Activated CD4-positive, alpha-beta memory T cell treated with anti-CD3 and anti-CD28 coated beads, Interleukin-2, amount 10 ng/mL, durations not matched to agents 7 days and 5 days (primary cell): ENCODE data around the gene CLCN4. TPM values are rescaled to one million over a fixed set of nuclear protein-coding genes. Genes with fewer than 3 reads are reported as not detected.
A peak's percentile ranks its signal among the peaks of the same experiment; 100 is the strongest.

Experiments
- CTCF ChIA-PET: fragments of 350-600 bp; sonication (Branson Sonifier 250); formaldehyde crosslinking; loops from one replicate; lab custom pipeline; 2021; ENCODE audit warnings: antibody characterized with exemption, inconsistent platforms; lab: Charles Lee
- POLR2A ChIA-PET: fragments of 350-600 bp; sonication (Branson Sonifier 250); formaldehyde crosslinking; loops from one replicate; lab custom pipeline; 2021; ENCODE audit warnings: antibody characterized with exemption; lab: Charles Lee
- DNase-seq: peaks from one replicate; pipeline ENCODE4 v3.0.0-alpha.2; 2020
- H3K27ac Mint-ChIP-seq: one replicate; pipeline ENCODE4 v1.8.0; 2021; ENCODE audit warnings: mild to moderate bottlenecking, mixed read lengths
- H3K27me3 Mint-ChIP-seq: one replicate; pipeline ENCODE4 v1.8.0; 2021; ENCODE audit warnings: mixed read lengths
- H3K36me3 Mint-ChIP-seq: one replicate; pipeline ENCODE4 v1.8.0; 2021; ENCODE audit warnings: low read depth, mixed read lengths
- H3K4me1 Mint-ChIP-seq: one replicate; pipeline ENCODE4 v1.8.0; 2021; ENCODE audit warnings: mixed read lengths
- H3K4me3 Mint-ChIP-seq: one replicate; pipeline ENCODE4 v1.8.0; 2021; ENCODE audit warnings: mild to moderate bottlenecking, mixed read lengths
- H3K9me3 Mint-ChIP-seq: one replicate; pipeline ENCODE4 v1.8.0; 2021; ENCODE audit warnings: mixed read lengths
- total RNA-seq, 2 experiments: library from RNA; stranded (reverse); gene quantifications; one replicate each; pipeline ENCODE4 v1.2.3, GENCODE V29; 2021

Gene CLCN4
- total RNA-seq, 2 experiments from 2014 or later: not detected

GRCh38 chrX:10119399-10119990 is 37.3 kb upstream of the CLCN4 start:
- H3K27ac Mint-ChIP-seq: no peak overlapping the region
- H3K4me3 Mint-ChIP-seq: no peak overlapping the region
- no peaks in the 10 kb centered on the region for H3K27me3 Mint-ChIP-seq
- ChIA-PET POLR2A (no interaction called here), CTCF (interaction anchor here (0.8 to 4.9 kb wide), 17 partner anchors 12 to 228 kb away, joined by 3 to 32 read pairs (median 3); no protein-coding TSS in a partner anchor)
- H3K4me1 Mint-ChIP-seq: peaks cover 5% of the 10 kb centered on the region
- peaks cover 4% of the 10 kb centered on the region for H3K36me3 Mint-ChIP-seq
- H3K9me3 Mint-ChIP-seq: no peaks in the 10 kb centered on the region
- peak; percentile 74 for DNase-seq

- ChIA-PET CTCF (interaction anchor here (0.8 to 4.9 kb wide), 11 partner anchors 38 to 229 kb away, joined by 3 to 32 read pairs (median 4); no protein-coding TSS in a partner anchor), POLR2A (no interaction called here)
- Mint-ChIP-seq H3K27ac (no peak overlapping the region), H3K4me1 (peaks cover 5% of the 10 kb centered on the region), H3K9me3 (no peaks in the 10 kb centered on the region), H3K27me3 (no peaks in the 10 kb centered on the region), H3K4me3 (no peak overlapping the region), H3K36me3 (peaks cover 4% of the 10 kb centered on the region)
- DNase-seq: no peak
Measured at GRCh38 chrX:10120331-10120730, 36.4 kb upstream of the CLCN4 start.

- Mint-ChIP-seq H3K4me3 (no peak overlapping the region), H3K4me1 (peaks cover 5% of the 10 kb centered on the region), H3K9me3 (no peaks in the 10 kb centered on the region), H3K27ac (no peak overlapping the region), H3K36me3 (peaks cover 4% of the 10 kb centered on the region), H3K27me3 (no peaks in the 10 kb centered on the region)
- CTCF ChIA-PET: interaction anchor here (1.2 to 4.9 kb wide), 3 partner anchors 105 to 124 kb away, joined by 3 to 32 read pairs (median 12); no protein-coding TSS in a partner anchor
- no peak for DNase-seq
- POLR2A ChIA-PET: no interaction called here
Measured at GRCh38 chrX:10120828-10121227, 35.9 kb upstream of the CLCN4 start.

GRCh38 chrX:10121787-10122186 is 35.0 kb upstream of the CLCN4 start:
- CTCF ChIA-PET: interaction anchor here (4.9 kb wide), 1 partner anchor 125 kb away, joined by 32 read pairs; no protein-coding TSS in a partner anchor
- no peaks in the 10 kb centered on the region for H3K9me3 Mint-ChIP-seq
- no peaks in the 10 kb centered on the region for H3K27me3 Mint-ChIP-seq
- H3K36me3 Mint-ChIP-seq: peaks cover 4% of the 10 kb centered on the region
- H3K4me3 Mint-ChIP-seq: no peak overlapping the region
- H3K27ac Mint-ChIP-seq: no peak overlapping the region
- peaks cover 5% of the 10 kb centered on the region for H3K4me1 Mint-ChIP-seq
- POLR2A ChIA-PET: no interaction called here
- DNase-seq: no peak

- Mint-ChIP-seq H3K36me3 (peaks cover 2% of the 10 kb centered on the region), H3K4me3 (no peak overlapping the region), H3K9me3 (no peaks in the 10 kb centered on the region), H3K27ac (no peak overlapping the region), H3K4me1 (no peaks in the 10 kb centered on the region), H3K27me3 (no peaks in the 10 kb centered on the region)
- ChIA-PET CTCF (no interaction called here), POLR2A (no interaction called here)
- DNase-seq: no peak
Measured at GRCh38 chrX:10124506-10125247, 32.1 kb upstream of the CLCN4 start.

- H3K27me3 Mint-ChIP-seq: no peaks in the 10 kb centered on the region
- ChIA-PET POLR2A (no interaction called here), CTCF (no interaction called here)
- no peaks in the 10 kb centered on the region for H3K4me1 Mint-ChIP-seq
- no peak for DNase-seq
- H3K36me3 Mint-ChIP-seq: peaks cover 2% of the 10 kb centered on the region
- H3K4me3 Mint-ChIP-seq: no peak overlapping the region
- no peaks in the 10 kb centered on the region for H3K9me3 Mint-ChIP-seq
- no peak overlapping the region for H3K27ac Mint-ChIP-seq
Measured at GRCh38 chrX:10125248-10125615, 31.5 kb upstream of the CLCN4 start.

GRCh38 chrX:10126044-10126443 is 30.7 kb upstream of the CLCN4 start:
- POLR2A ChIA-PET: no interaction called here
- DNase-seq: no peak

GRCh38 chrX:10126834-10127233 is 29.9 kb upstream of the CLCN4 start:
- no peaks in the 10 kb centered on the region for H3K27me3 Mint-ChIP-seq
- CTCF ChIA-PET: no interaction called here
- no peaks in the 10 kb centered on the region for H3K9me3 Mint-ChIP-seq
- DNase-seq: no peak
- POLR2A ChIA-PET: no interaction called here
- no peak overlapping the region for H3K4me3 Mint-ChIP-seq
- H3K36me3 Mint-ChIP-seq: peaks cover 4% of the 10 kb centered on the region
- no peak overlapping the region for H3K27ac Mint-ChIP-seq
- H3K4me1 Mint-ChIP-seq: no peaks in the 10 kb centered on the region

More at GRCh38 chrX:10126044-10126443, 30.7 kb upstream of the CLCN4 start:
- Mint-ChIP-seq H3K27ac (no peak overlapping the region), H3K4me1 (no peaks in the 10 kb centered on the region), H3K36me3 (peaks cover 2% of the 10 kb centered on the region), H3K27me3 (no peaks in the 10 kb centered on the region), H3K9me3 (no peaks in the 10 kb centered on the region), H3K4me3 (no peak overlapping the region)
- CTCF ChIA-PET: no interaction called here

- ChIA-PET CTCF (no interaction called here), POLR2A (no interaction called here)
- H3K4me3 Mint-ChIP-seq: no peak overlapping the region
- H3K4me1 Mint-ChIP-seq: no peaks in the 10 kb centered on the region
- peaks cover 5% of the 10 kb centered on the region for H3K36me3 Mint-ChIP-seq
- DNase-seq: no peak
- no peaks in the 10 kb centered on the region for H3K27me3 Mint-ChIP-seq
- no peak overlapping the region for H3K27ac Mint-ChIP-seq
- H3K9me3 Mint-ChIP-seq: no peaks in the 10 kb centered on the region
Measured at GRCh38 chrX:10128386-10128785, 28.4 kb upstream of the CLCN4 start.

- POLR2A ChIA-PET: no interaction called here
- H3K27me3 Mint-ChIP-seq: no peaks in the 10 kb centered on the region
- no peaks in the 10 kb centered on the region for H3K4me1 Mint-ChIP-seq
- H3K36me3 Mint-ChIP-seq: peaks cover 8% of the 10 kb centered on the region
- no peak overlapping the region for H3K27ac Mint-ChIP-seq
- CTCF ChIA-PET: no interaction called here
- H3K9me3 Mint-ChIP-seq: no peaks in the 10 kb centered on the region
- no peak overlapping the region for H3K4me3 Mint-ChIP-seq
- no peak for DNase-seq
Measured at GRCh38 chrX:10129229-10129628, 27.5 kb upstream of the CLCN4 start.

- H3K36me3 Mint-ChIP-seq: peaks cover 8% of the 10 kb centered on the region
- ChIA-PET POLR2A (no interaction called here), CTCF (no interaction called here)
- H3K4me1 Mint-ChIP-seq: no peaks in the 10 kb centered on the region
- no peak overlapping the region for H3K27ac Mint-ChIP-seq
- H3K27me3 Mint-ChIP-seq: no peaks in the 10 kb centered on the region
- DNase-seq: no peak
- no peak overlapping the region for H3K4me3 Mint-ChIP-seq
- no peaks in the 10 kb centered on the region for H3K9me3 Mint-ChIP-seq
Measured at GRCh38 chrX:10130354-10130753, 26.4 kb upstream of the CLCN4 start.

GRCh38 chrX:10133980-10134676 is 22.6 kb upstream of the CLCN4 start:
- CTCF ChIA-PET: no interaction called here
- no peak overlapping the region for H3K4me3 Mint-ChIP-seq
- no peaks in the 10 kb centered on the region for H3K27me3 Mint-ChIP-seq
- no peak for DNase-seq
- H3K4me1 Mint-ChIP-seq: no peaks in the 10 kb centered on the region
- no peak overlapping the region for H3K27ac Mint-ChIP-seq
- H3K36me3 Mint-ChIP-seq: peaks cover 7% of the 10 kb centered on the region
- H3K9me3 Mint-ChIP-seq: no peaks in the 10 kb centered on the region
- POLR2A ChIA-PET: no interaction called here

GRCh38 chrX:10134921-10135320 is 21.9 kb upstream of the CLCN4 start:
- Mint-ChIP-seq H3K36me3 (peaks cover 6% of the 10 kb centered on the region), H3K27me3 (no peaks in the 10 kb centered on the region), H3K4me1 (no peaks in the 10 kb centered on the region), H3K27ac (no peak overlapping the region), H3K9me3 (no peaks in the 10 kb centered on the region), H3K4me3 (no peak overlapping the region)
- POLR2A ChIA-PET: no interaction called here
- CTCF ChIA-PET: no interaction called here
- no peak for DNase-seq
